ENCODE results near the gene NR1H2.

- TF ChIP-seq, protein P1, sequence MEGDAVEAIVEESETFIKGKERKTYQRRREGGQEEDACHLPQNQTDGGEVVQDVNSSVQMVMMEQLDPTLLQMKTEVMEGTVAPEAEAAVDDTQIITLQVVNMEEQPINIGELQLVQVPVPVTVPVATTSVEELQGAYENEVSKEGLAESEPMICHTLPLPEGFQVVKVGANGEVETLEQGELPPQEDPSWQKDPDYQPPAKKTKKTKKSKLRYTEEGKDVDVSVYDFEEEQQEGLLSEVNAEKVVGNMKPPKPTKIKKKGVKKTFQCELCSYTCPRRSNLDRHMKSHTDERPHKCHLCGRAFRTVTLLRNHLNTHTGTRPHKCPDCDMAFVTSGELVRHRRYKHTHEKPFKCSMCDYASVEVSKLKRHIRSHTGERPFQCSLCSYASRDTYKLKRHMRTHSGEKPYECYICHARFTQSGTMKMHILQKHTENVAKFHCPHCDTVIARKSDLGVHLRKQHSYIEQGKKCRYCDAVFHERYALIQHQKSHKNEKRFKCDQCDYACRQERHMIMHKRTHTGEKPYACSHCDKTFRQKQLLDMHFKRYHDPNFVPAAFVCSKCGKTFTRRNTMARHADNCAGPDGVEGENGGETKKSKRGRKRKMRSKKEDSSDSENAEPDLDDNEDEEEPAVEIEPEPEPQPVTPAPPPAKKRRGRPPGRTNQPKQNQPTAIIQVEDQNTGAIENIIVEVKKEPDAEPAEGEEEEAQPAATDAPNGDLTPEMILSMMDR (IDR thresholded peaks at IDR 0.05) = no peak
- TF ChIP-seq POLR2AphosphoS5 (IDR thresholded peaks at IDR 0.05) = no peak
These were observed 23.1 kb downstream of the NR1H2 start for GRCh38 chr19:50399368-50399745.
